Heart left ventricle (tissue), 13 donors: ENCODE measurements around the gene PRR22.

Experiments used
- CTCF ChIP-seq, 12 donors: fragments of 200-600 bp; sonication (generic) in 4 of 12; IDR thresholded peaks; one replicate each; pipeline versions ENCODE4 v1.5.0 to v1.8.0; 2018 to 2022; ENCODE audit warnings: antibody characterized with exemption in 12 of 12, mild to moderate bottlenecking in 5 of 12
- POLR2A ChIP-seq, 2 donors: fragments of 450-650 bp; IDR thresholded peaks; one replicate each; pipeline ENCODE4 v1.6.1; 2017; ENCODE audit warnings: antibody characterized with exemption in 2 of 2, mild to moderate bottlenecking in 2 of 2, moderate library complexity in 2 of 2
- donor health status: ischemic (EF 13 %, LVEDD 7.1; RV severe dilation, severe dysfunction).
- donor health status: DM: no; HTN: yes; CAD: no.
- donor health status: DM: no; HTN: no; CAD: no.
- donor health status: ischemic (EF 25% LVEDD 6.9; RV normal size, moderate dysfunction).
- donor health status: ischemic (EF 25% LVEDD 5.7; RV mildly dilated, moderate dysfunction).
- donor health status: ischemic (EF 35%, LVEDD 5.7; RV mildly dilated, moderate dysfunction).
- donor health status: nonischemic (EF 11% LVEDD 7.7; RV severe dilation, severe dysfunction).
- donor health status: DM: yes; HTN: yes; CAD: no.
- donor health status: PGD.
- donor health status: ischemic (EF 29% LVEDD 5.4; RV normal size, mild dysfunction).
- donor health status: nonischemic (EF 23%, LVEDD 6.1; RV moderate dilation, normal function).

- TF ChIP-seq CTCF (IDR thresholded peaks at IDR 0.05) (no peak), POLR2A (IDR thresholded peaks at IDR 0.05) (no peak)
These were observed 877 bp upstream of the PRR22 start for GRCh38 chr19:5785423-5785822.
